DMS114 treated with DMSO at 0.1 percent for 48 hours (cell line): ENCODE measurements around the gene ALAD.
A peak's percentile ranks its signal among the peaks of the same experiment; 100 is the strongest.
"Not testable (repeated sequence)": the region's sequence is repeated elsewhere in the genome, so short reads cannot be mapped to it uniquely, and the experiment has no call there.

Source experiments
- DNase-seq: peaks from one replicate; lab custom pipeline; 2025; ENCODE audit not compliant: unreplicated experiment; lab: John Stamatoyannopoulos, UW

ALAD gene

DNA sequence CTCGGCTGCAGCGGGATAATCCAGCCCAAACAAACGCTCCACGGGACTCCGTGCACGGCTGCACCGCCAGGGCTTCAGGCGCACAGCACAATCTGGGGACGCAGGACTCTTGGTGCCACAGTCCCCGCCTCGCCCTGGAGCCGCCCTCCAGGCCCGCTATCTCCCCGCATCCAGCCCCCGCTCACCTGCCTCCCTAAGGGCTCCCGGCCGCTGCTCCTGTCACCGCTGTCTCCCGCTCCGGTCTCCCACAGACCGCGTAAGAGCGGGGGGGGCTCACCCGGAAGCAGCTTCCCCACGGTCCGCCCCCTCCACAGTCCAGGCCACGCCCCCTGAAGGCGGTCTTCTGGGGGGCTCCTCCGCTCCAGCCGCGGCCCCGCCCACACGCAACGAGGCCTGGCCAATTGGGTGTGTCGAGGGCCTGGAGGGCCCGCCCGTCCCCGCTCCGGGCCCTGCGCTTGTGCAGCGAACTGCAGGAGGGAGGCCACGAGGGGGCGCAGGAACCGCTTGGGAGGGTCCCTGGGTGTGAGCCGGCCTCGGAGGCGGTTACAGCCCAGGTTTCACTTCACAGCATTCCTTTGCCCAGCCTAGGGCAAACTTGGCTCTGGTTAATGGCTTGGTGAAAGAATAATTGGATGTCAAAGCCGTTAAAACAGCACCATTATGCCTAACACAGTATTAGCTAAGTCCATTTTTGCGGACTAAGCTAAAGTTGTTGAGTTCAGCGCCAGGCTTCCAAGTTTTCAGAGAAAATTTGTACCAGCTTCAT, at the start of gene ALAD:
Gene ALAD, minus strand, starts transcription at position 258 of the 766 bp plus-strand sequence. CDS start 7,725 bp downstream, outside the sequence.
- DNase-seq: peak; percentile 90

DNA sequence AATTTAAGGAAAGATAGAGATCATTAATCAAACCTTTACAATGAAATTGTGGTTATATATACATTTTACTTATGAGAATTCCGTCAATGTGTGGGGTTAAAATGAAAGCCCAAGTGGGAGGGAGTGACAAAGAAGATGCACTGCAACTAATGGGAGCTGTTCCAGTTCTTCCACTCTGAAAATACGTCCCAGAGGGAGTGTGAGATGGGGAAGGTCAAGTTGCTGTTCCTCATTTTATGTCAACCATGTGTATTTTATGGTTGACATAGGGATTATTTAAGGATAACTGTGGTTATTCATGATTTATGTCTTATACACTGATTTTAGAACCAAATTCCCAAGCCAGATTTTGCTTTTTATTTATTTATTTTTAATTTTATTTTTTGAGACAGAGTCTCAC, 48.3 kb upstream of the ALAD start:
- no peak for DNase-seq

DNA sequence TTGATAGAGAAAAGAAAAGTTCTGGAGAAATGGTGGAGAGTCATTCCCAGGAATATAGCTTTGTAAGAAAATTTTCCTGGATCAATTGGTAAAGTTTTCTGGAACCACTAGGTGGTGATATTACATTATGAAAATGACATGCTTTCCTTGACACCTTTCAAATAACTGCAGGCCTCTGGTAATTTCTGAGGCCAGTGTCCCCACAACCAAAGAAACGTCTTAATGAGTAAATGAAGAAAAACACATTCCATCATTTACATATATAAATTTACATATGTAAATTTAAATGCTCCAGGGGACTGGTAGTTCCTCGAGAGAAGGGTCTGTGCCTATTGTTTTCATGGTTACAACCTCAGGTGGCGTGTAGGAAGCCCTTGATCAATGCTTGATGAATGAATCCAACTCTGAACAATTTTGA, 45.2 kb upstream of the ALAD start:
- DNase-seq: peak; percentile 31

DNA sequence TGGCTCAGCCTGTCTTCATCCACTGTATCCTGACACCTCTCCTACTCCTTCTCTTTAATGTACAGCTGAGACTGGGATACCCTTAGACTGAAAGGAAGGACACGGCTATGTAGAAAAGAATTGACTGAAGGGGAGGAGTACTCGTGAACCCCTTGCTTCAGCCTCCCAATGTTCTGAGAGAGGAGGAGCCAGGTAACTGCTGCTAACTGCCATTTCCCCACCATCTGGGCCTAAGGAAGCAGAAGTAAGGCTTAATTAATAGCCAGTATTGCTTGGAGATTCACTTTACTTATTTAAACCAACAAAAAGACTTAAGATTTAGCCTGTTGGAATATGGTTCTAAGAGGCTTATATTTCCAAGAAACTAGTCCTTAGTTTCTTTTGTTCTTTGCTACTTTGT, 43.7 kb upstream of the ALAD start:
- DNase-seq: no peak

DNA sequence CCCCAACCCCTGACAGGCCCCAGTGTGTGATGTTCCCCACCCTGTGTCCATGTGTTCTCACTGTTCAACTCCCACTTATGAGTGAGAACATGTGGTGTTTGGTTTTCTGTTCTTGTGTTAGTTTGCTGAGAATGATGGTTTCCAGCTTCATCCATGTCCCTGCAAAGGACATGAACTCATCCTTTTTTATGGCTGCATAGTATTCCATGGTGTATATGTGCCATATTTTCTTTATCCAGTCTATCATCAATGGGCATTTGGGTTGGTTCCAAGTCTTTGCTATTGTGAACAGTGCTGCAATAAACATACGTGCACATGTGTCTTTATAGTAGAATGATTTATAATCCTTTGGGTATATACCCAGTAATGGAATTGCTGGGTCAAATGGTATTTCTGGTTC, 36.6 kb upstream of the ALAD start:
- DNase-seq: not testable (repeated sequence)

DNA sequence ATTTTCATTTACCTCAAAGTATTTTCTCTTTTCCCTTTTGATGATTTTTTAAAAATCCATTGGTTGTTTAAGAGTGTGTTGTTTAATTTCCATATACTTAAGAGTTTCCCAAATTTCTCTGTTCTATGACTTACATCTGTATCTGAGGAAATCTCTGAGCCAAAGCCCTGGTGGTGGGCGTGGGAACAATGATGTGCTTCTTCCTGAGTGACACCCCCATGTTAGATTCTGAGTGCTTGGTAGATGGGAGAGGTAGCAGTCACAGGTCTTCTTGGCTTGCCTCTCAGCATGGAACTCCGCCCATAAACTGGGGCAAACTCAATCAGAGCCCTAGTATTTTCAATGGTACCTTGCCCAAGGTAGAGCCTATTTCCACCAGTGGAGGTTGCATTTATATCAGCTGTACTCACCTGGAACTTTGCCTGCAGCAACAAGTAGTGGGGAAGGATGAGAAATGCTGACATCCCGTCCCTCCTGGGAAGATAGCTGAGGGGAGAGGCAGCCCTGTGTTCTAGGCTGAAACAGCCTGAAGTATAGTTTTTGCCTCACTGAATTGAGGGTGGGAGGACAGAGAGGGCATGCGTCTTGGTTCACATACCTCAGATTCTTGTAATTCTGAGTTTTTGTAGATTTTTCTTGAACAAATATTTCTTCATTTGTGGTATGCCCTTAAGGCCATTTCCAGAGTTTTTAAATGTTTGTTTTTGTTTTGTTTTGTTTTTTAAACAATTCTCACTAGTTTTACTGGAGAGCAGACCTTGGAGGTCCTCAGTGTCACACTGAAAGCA, 35.8 kb upstream of the ALAD start:
- no peak for DNase-seq

DNA sequence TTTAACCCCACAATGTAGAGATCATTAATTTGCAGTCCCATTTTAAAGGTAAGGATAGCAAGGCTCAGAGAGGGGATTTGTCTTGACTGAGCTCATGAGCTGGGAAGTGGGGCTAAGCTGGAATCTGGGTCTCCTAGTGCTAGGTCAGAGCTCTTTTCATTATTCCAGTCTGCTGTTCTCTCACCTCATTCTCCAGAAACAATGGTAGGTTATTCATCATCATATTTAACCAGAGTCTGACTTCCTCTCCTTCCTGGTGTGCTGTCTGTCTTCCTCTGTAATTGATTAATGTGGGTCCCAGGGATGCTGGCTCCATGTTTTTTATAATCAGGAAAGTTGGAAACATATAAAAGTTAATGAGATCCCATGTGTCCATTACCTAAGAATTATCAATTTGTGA, 30.1 kb upstream of the ALAD start:
- DNase-seq: no peak

DNA sequence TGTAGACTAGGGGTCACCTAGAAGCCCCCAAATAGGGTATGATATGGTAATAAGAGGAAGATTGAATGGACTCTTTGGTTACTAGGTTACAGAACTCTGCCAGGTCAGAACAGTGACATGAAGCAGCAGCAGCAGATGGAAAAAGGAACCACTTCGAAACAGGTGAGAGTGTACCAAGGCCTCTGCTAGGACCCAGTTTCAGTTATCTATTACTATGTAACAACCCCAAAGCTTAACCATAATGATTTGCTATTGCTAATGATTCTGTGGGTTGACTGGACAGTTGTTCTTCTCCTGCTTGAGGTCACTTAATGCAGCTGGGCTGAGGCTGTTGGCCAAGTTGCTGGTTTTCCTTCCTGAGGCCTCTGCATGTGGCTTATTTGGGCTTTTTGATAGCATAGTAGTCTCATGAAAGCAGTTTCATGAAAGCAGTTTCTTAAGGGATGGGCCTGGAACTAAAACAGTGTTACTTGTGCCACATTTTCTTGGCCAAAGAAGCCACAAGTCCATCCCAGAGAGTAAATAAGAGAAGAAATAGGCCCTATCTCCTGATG, 27.1 kb upstream of the ALAD start:
- DNase-seq: no peak

DNA sequence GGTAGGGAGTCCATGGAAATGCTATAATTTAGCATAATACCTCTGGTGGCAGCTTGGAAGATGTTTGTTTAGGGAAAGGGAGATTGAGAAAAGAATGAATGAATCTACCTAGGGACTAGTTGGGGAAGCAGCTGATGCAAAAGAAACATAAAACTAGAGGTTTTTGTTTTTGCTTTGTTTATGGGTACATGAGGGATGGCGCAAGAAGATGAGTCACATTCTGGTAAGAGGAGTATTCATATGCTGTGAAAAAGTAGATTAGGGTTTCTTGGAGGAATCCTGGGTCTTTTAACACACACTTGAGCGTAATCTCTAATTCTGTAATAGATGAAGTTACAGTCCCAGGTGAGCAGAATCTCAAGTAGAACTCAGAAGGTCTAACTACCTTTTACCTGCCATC, 26.5 kb upstream of the ALAD start:
- DNase-seq: no peak

DNA sequence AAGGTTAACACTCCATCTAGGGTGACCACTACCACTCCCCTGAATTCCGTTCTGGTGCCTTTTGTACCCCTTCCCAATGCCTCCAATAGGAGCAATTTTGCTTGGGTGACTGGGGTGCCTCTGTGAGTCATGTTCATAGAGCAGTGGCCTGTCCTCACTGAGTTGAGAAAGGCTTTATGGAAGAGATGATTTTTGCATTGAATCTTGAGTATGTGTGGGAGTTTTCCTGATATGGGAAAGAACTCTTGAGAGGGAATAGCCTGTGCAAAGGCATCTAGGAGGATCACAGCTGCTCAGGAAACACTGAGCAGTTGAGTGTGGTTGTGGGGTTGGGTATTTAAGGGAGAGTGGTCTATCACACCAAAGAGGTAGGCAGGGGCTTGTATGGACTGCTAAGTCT, 25.6 kb upstream of the ALAD start:
- no peak for DNase-seq

DNA sequence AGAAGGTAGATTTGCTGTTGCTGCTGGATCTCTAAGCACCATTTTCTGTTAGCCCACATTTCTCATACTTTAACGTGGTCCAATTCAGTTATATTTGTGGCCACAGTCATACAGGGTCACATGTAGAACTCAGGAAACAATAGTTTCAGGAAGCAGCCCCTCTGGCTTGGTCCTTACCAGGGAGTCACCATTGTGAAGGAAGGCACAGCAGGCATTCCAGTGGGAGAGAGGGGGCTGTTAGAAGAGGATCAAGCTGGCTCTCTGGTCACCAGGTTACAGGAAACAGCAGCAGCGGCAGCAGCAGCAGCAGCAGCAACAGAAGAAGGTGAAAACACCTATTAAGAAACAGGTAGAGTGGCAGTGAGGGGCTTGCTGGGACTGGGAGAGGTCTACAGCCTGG, 24.0 kb upstream of the ALAD start:
- no peak for DNase-seq

DNA sequence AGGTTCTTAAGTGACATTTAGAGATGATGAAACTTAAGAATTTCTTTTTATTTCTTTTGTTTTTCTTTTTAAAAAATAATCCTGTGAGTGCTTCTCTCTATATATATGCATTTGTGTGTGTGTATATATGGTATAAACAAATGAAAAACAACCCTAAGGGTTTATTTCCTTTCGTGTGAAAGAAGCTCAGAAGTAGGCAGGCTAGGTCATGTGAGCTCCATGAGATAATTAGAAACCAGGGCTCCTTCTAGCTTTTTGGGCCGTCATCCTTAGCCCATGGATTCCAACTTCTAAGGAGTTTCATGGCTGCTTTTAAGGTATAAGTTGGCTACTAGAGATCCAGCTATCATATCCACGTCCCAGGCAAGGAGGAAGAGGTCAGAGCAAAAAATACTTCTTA, 20.6 kb upstream of the ALAD start:
- DNase-seq: no peak

DNA sequence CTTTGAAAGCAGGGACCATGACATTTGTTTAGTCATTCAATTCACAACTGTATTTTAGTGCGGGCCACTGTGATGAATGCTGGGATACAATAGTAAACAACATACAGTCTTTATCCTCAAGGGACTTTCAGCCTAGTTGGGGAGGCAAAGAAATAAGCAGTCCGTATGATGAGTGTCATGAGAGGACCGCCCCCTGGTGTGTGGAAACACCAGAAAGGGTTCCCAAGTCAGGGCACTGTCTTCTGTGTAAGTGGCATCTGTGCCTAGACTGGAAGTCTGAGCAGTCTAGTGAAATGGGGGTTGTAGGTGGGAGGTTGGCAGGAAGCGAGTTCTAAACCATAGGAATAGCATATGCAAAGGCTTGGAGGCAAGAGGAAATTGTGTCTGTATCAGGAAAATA, 16.3 kb upstream of the ALAD start:
- DNase-seq: no peak

DNA sequence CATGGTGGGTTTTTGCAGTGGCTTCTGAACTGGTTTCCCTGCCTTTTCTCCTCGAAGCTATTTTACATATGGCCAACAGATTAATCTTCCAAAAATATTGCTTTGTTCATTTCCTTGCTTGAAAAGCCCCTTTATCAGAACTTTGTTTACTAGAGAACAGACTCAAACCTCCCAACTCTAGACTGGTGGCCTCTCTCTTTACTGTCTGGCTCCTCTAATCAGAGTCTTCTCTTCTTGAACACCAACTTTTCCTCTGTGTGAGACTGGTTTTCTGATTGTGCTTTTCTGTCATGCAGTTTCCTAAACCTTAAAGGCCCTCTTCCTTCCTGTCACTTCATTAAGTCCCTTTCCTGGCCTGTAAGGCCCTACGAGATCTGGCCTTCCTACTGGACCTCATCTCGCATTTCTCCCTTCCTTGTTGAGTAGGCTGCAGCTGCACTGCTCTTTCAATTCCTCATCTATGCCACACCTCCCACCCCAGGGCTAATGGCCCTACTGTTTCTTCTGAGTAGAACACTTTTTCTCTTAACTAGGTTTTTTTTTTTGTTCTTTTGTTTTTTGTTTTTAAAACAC, 15.2 kb upstream of the ALAD start:
- no peak for DNase-seq

DNA sequence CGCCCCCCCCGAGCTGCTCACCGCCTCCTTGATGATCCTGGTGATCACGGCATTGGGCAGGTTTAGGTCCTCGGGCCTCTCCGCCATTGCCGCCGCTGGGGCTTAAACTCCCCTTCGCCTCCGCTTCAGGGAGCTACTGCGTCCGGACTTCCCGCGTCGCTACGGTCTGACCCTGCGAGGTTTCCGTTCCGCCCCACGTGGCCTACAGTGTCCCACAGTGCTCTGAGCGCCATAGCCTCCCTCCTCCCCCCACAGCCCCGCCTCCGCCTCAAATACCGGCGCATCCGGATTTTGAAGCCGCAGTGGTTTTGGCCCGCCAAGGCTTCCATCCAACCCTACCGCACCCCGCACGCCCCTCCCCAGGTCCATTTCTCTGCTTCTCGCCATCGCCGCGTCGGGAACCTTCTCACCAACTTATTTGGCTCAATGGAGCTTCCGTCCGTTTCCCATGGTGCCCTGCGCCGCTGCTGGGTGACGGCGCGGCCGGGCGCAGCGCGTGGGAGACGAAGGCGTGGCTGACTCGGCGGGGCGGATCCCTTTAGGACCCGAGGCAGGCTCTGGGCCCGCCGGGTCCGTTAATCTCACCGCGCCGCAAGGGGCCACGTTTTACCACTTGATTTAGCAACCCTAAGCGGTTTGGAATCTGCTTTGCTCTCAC, 9.3 kb upstream of the ALAD start, which contains the start of the genes C9orf43 and POLE3:
Gene C9orf43, plus strand, starts transcription at position 541 of the 658 bp plus-strand sequence. CDS start 2,747 bp downstream, outside the sequence.
Gene POLE3, minus strand, starts transcription at position 469 of the 658 bp plus-strand sequence. Its CDS starts 382 bp downstream, at position 87.
- peak; percentile 90 for DNase-seq

DNA sequence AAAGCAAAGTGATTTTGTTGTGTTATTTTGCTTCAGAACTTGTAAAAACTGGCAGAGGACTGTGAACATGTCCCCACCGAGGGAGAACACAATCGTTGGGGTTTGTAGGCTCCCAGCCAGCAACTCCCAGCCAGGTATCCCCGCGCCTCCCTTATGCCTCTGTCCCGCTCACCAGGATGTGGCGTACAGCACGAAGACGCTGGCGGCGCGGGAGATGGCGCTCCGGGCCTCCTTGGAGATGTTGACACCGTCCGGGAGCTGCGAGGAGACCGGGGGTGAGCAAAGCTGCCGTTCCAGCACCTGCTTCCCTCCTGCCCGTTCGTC, 8.8 kb upstream of the ALAD start:
- DNase-seq: no peak

DNA sequence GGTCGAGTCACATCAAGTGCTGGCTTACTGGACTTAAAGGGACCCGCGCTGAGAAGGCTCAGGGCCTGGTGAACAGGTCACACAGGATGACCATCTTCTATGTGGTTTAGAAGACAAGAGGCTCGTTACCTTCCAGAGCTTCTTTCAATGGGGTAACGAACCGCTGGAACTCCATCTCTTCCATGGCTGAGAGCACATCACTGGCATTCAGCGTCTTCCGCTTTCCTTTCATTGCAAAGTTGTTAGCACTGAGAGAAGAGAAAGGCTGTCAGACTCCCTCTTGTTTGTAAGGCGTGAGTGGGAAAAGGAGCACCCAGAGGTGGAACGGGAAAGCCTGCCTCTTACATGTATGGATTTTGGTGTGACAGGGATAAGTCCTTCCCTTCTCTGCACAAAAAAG, 8.4 kb upstream of the ALAD start:
- no peak for DNase-seq

DNA sequence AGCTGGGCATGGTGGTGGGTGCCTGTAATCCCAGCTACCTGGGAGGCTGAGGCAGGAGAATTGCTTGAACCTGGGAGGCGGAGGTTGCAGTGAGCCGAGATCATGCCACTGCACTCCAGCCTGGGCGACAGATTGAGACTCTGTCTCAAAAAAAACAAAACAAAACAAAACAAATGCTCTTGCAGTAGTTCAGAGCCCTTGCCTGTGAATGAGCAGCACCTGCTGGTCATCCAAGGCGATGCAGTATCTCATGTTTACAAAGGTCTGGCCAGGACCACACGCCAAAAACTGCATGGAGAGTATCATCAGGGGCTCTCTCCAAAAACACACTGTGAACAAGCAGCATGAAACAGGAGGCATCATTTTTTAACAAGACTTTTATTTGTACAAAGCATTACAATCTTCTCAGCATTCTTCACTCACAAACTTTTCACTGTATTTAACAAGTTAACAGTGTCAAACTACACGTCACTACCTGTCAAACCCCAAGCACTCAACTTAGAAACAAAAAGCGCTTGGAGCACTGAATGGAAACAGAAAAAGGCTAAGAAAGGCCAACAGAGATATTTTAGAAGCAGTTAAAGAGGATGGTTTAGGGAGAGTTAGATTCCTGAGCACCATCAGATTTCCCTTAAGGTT, 5.9 kb upstream of the ALAD start:
- DNase-seq: peak; percentile 51

DNA sequence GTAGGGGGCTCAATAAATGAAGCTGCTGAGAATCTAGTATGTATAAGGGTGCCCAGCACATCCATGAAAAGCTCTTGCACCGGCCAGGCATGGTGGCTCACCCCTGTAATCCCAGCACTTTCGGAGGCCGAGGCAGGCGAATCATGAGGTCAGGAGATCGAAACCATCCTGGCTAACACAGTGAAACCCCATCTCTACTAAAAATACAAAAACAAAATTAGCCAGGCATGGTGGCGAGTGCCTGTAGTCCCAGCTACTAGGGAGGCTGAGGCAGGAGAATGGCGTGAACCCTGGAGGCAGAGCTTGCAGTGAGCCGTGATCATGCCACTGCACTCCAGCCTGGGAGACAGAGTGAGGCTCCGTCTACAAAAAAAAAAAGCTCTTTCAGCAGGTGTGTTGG, 5.3 kb upstream of the ALAD start:
- DNase-seq: not testable (repeated sequence)

DNA sequence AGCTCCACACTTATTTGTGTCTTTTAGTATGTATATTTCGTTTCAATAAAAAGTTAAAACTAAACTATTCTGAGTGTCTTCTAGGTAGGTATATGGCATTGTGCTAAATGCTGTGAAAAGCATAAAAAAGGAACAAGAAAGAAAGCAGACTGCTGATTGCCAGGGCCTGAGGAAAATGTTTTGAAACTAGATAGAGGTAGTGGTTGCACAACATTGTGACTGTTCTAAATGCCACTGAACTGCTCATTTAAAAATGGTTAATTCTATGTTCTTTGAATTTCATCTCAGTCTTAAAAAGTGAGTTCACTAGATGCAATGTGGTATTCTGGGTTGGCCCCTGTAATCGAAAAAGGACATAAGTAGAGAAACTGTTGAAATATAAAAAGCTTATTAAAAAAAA, 2.6 kb upstream of the ALAD start:
- no peak for DNase-seq
